HepG2 (cell line): ENCODE results near the gene KLB. TPM values are rescaled to one million over a fixed set of nuclear protein-coding genes. Genes with fewer than 3 reads are reported as not detected.

Source experiments
- ATAC-seq: fragments of 200-7000 bp; cut with Tn5 transposase; 3 replicates; pipeline ENCODE4 v1.9.1; 2020; ENCODE audit warnings: mild to moderate bottlenecking, moderate library complexity
- BruUV-seq: library from RNA; stranded (reverse); fragments of 400-500 nt; replicated peaks from 2 replicates; lab custom pipeline; 2021; lab: Mats Ljungman, UMichigan
- CTCF ChIA-PET: fragments of 300-600 bp; formaldehyde crosslinking; extraction: SDS; loops from one replicate; lab custom pipeline; 2021; ENCODE audit warnings: low total read pairs, inconsistent platforms, low intra/inter-chr PET ratio; lab: Yijun Ruan, JAX
- POLR2A ChIA-PET: fragments of 350-600 bp; sonication (Branson Sonifier 250); formaldehyde crosslinking; loops from one replicate; lab custom pipeline; 2020; ENCODE audit warnings: antibody characterized with exemption, inconsistent platforms; lab: Yijun Ruan, JAX
- DNase-seq: peaks from one replicate; pipeline ENCODE4 v3.0.0-alpha.2; 2015; ENCODE audit warnings: low spot score
- FAIRE-seq: peaks from 3 replicates; lab custom pipeline; 2011; peaks lifted over from hg19 to GRCh38; lab: Jason Lieb, UNC
- H2AFZ ChIP-seq: one replicate; pipeline ENCODE4 v1.6.1; 2011; ENCODE audit warnings: low read length, inconsistent platforms
- H3K27ac ChIP-seq: fragments of 300-600 bp; 3 replicates; pipeline ENCODE4 v1.8.0; 2011; ENCODE audit warnings: mixed run types, mild to moderate bottlenecking, mixed read lengths, low read length, inconsistent platforms; ENCODE audit not compliant: insufficient read depth; ENCODE audit errors: extremely low read length
- H3K27me3 ChIP-seq, 2 experiments: fragments of 200-600 bp in 1 of 2; 2 replicates in 1 of 2; 3 replicates in 1 of 2; pipeline versions ENCODE4 v1.6.0 to v1.8.0; 2011; ENCODE audit warnings: low read length in 2 of 2, mild to moderate bottlenecking in 2 of 2, moderate library complexity in 2 of 2, inconsistent platforms in 1 of 2; ENCODE audit not compliant: insufficient read depth in 2 of 2, control insufficient read depth in 1 of 2
- H3K36me3 ChIP-seq, 2 experiments: fragments of 200-600 bp in 1 of 2; replicated peaks in 1 of 2; 2 replicates in 1 of 2; 3 replicates in 1 of 2; pipeline versions ENCODE4 v1.5.1 to v1.8.0; 2011; ENCODE audit warnings: low read length in 2 of 2, inconsistent platforms in 1 of 2; ENCODE audit not compliant: insufficient read depth in 2 of 2, control insufficient read depth in 1 of 2
- H3K4me1 ChIP-seq: 2 replicates; pipeline ENCODE4 v1.5.1; 2012; ENCODE audit warnings: low read length, inconsistent platforms; ENCODE audit not compliant: insufficient read depth
- H3K4me2 ChIP-seq: 2 replicates; pipeline ENCODE4 v1.6.0; 2011; ENCODE audit warnings: low read depth, low read length, inconsistent platforms
- H3K4me3 ChIP-seq, 3 experiments: fragments of 200-600 bp in 1 of 3; sonication (generic), shearing (Covaris generic) in 1 of 3; replicated peaks in 1 of 3; 2 replicates each; pipeline ENCODE4 v1.5.1; 2011 to 2016; ENCODE audit warnings: low read length in 3 of 3, inconsistent platforms in 2 of 3, low read depth in 2 of 3, mild to moderate bottlenecking in 2 of 3, control low read depth in 1 of 3, mixed read lengths in 1 of 3; ENCODE audit not compliant: insufficient read depth in 1 of 3
- H3K79me2 ChIP-seq: one replicate; pipeline ENCODE4 v1.6.1; 2011; ENCODE audit warnings: low read length, inconsistent platforms; ENCODE audit not compliant: insufficient read depth
- H3K9ac ChIP-seq: 2 replicates; pipeline ENCODE4 v1.6.0; 2011; ENCODE audit warnings: mild to moderate bottlenecking, low read depth, low read length, inconsistent platforms; ENCODE audit not compliant: insufficient read depth
- H3K9me3 ChIP-seq: 2 replicates; pipeline ENCODE4 v1.5.1; 2012; ENCODE audit warnings: mild to moderate bottlenecking, low read length
- H4K20me1 ChIP-seq: 2 replicates; pipeline ENCODE4 v1.6.0; 2011; ENCODE audit warnings: inconsistent platforms, mild to moderate bottlenecking, low read length, moderate library complexity; ENCODE audit not compliant: insufficient read depth
- ADNP ChIP-seq: sonication (generic); formaldehyde crosslinking; IDR thresholded peaks from 2 replicates; pipeline ENCODE4 v1.4.0; 2020; ENCODE audit warnings: missing genetic modification reagents
- HOXA3 ChIP-seq: sonication (generic); formaldehyde crosslinking; IDR thresholded peaks from 2 replicates; pipeline ENCODE4 v1.5.0; 2020; ENCODE audit warnings: missing genetic modification reagents
- ZMYM2 ChIP-seq: sonication (generic); formaldehyde crosslinking; IDR thresholded peaks from 2 replicates; pipeline ENCODE4 v1.8.0; 2022; ENCODE audit warnings: mild to moderate bottlenecking, missing genetic modification reagents
- ZMYM3 ChIP-seq: sonication (generic); formaldehyde crosslinking; IDR thresholded peaks from 2 replicates; pipeline ENCODE4 v1.5.1; 2020; ENCODE audit warnings: mild to moderate bottlenecking, missing genetic modification reagents
- ZNF121 ChIP-seq: sonication (generic); formaldehyde crosslinking; IDR thresholded peaks from 2 replicates; pipeline ENCODE4 v1.5.0; 2020; ENCODE audit warnings: mild to moderate bottlenecking, missing genetic modification reagents
- ZNF343 ChIP-seq: sonication (generic); formaldehyde crosslinking; IDR thresholded peaks from 2 replicates; pipeline ENCODE4 v1.4.0; 2020; ENCODE audit warnings: mild to moderate bottlenecking, missing genetic modification reagents
- ZNF770 ChIP-seq: sonication (generic); formaldehyde crosslinking; IDR thresholded peaks from 2 replicates; pipeline ENCODE4 v1.5.0; 2020; ENCODE audit warnings: mild to moderate bottlenecking, missing genetic modification reagents
- WGBS: methylation state at CpG from one replicate; pipeline ENCODE4 v1.1.6; 2017; ENCODE audit warnings: low lambda C conversion rate; 5-methylcytosine and 5-hydroxymethylcytosine counted together
- in situ Hi-C: cut with HindIII; loops from 2 replicates; pipeline ENCODE4 v1.10.0; 2017; ENCODE audit warnings: low pct_unique_long_range_greater_than_20kb; ENCODE audit not compliant: extremely low pct_ligation_motif_present
- intact Hi-C: fragments of 100-400 bp; cut with micrococcal nuclease; formaldehyde crosslinking; loops from one replicate; pipeline ENCODE4 v1.10.0; 2022; ENCODE audit not compliant: unreplicated experiment
- polyA plus RNA-seq, 8 experiments: library from polyadenylated mRNA; depleted of rRNA in 3 of 8; stranded (reverse) in 7 of 8; unstranded in 1 of 8; fragments of >200 nt; fragmentation: Illumina TruSeq in 4 of 8; extraction: Trizol in 4 of 8; gene quantifications; 2 replicates each; pipeline versions ENCODE4 v1.2.1 to v1.2.3, GENCODE V29; 2011 to 2016; ENCODE audit warnings: low read depth in 4 of 8, missing spikeins in 1 of 8, mixed read lengths in 1 of 8; ENCODE audit not compliant: insufficient read depth in 1 of 8
- total RNA-seq, 5 experiments: library from RNA; depleted of rRNA; stranded (reverse); fragments of >200 nt; fragmentation: Illumina TruSeq; extraction: Trizol; gene quantifications; 2 replicates each; pipeline ENCODE4 v1.2.3, GENCODE V29; 2016; ENCODE audit warnings: low read depth in 1 of 5

Gene KLB
- total and polyA plus RNA-seq, 2 of the 13 experiments (the other 11 are each of a cell fraction or from before 2014, with no cell fraction given) = 25.3 to 82.0 TPM

- Histone ChIP-seq H3K4me1 (peaks cover 89% of the 10 kb centered on the region), H2AFZ (no peak overlapping the region), H3K27me3 (no peaks in the 10 kb centered on the region), H3K36me3 (peaks cover 1 to 9% of the 10 kb centered on the region in 2 experiments; a peak in 2 of 5 replicates), H3K27ac (peak overlapping the region; percentile 52), H3K79me2 (peaks cover 68% of the 10 kb centered on the region), H4K20me1 (no peaks in the 10 kb centered on the region), H3K9me3 (no peaks in the 10 kb centered on the region), H3K4me3 (no peak overlapping the region), H3K4me2 (no peak overlapping the region), H3K9ac (no peak overlapping the region)
- 89% methylated on average over 1 of the region's 1 CpG for WGBS
- in situ Hi-C loops (no loop called here), intact Hi-C loops (no loop called here)
- POLR2A ChIA-PET = interaction anchor here (0.7 to 8.4 kb wide), 4 partner anchors 11 to 131 kb away, joined by 4 to 121 read pairs (median 24); partner anchors contain the start of genes KLB, LIAS and RPL9
- CTCF ChIA-PET = no interaction called here
- TF ChIP-seq ZNF770 (CRISPR knock-in tag) (peak; percentile 88), ZNF343 (no peak), ZMYM2 (CRISPR knock-in tag) (peak; percentile 64; the same call in 1 of the 2 replicates), ZMYM3 (CRISPR knock-in tag) (peak; percentile 64), HOXA3 (CRISPR knock-in tag) (no peak), ADNP (CRISPR knock-in tag) (0 out of 2 replicates have a peak, but pooled peaks have one; percentile 17), ZNF121 (CRISPR knock-in tag) (peak; percentile 84)
- FAIRE-seq (no peak), ATAC-seq (no peak), DNase-seq (no peak)
- BruUV-seq = no TSS peak
Measured at GRCh38 chr4:39426728-39427127, 20.0 kb downstream of the KLB start.
